Measurements from ENCODE around the gene TNS3.

TNS3 gene

GRCh38 chr7:47523401-47523800 is 58.5 kb downstream of the TNS3 start:
- TF ChIP-seq CTCF (IDR thresholded peaks at IDR 0.05; ENCODE audit: low read depth, low read length, missing control alignments) = no peak
- no peak for DNase-seq (ENCODE audit: extremely low read depth, low read depth)
- no peak overlapping the region for H3K4me3 ChIP-seq (replicated peaks; ENCODE audit: low read depth, low read length)

- DNase-seq (ENCODE audit: extremely low read depth, low read depth) = no peak
- no peak overlapping the region for H3K4me3 ChIP-seq (replicated peaks; ENCODE audit: low read depth, low read length)
- no peak for TF ChIP-seq CTCF (IDR thresholded peaks at IDR 0.05; ENCODE audit: low read depth, low read length, missing control alignments)
Measured at GRCh38 chr7:47521816-47522561, 59.9 kb downstream of the TNS3 start.

- TF ChIP-seq CTCF (IDR thresholded peaks at IDR 0.05; ENCODE audit: low read depth, low read length, missing control alignments) = no peak
- H3K4me3 ChIP-seq (replicated peaks; ENCODE audit: low read depth, low read length) = no peak overlapping the region
- no peak for DNase-seq (ENCODE audit: extremely low read depth, low read depth)
Measured at GRCh38 chr7:47521011-47521795, 60.7 kb downstream of the TNS3 start.

GRCh38 chr7:47520406-47520805 is 61.5 kb downstream of the TNS3 start:
- no peak for DNase-seq (ENCODE audit: extremely low read depth, low read depth)
- no peak overlapping the region for H3K4me3 ChIP-seq (replicated peaks; ENCODE audit: low read depth, low read length)
- no peak for TF ChIP-seq CTCF (IDR thresholded peaks at IDR 0.05; ENCODE audit: low read depth, low read length, missing control alignments)

- TF ChIP-seq CTCF (IDR thresholded peaks at IDR 0.05; ENCODE audit: low read depth, low read length, missing control alignments) = no peak
- no peak for DNase-seq (ENCODE audit: extremely low read depth, low read depth)
- no peak overlapping the region for H3K4me3 ChIP-seq (replicated peaks; ENCODE audit: low read depth, low read length)
Measured at GRCh38 chr7:47518827-47519226, 63.1 kb downstream of the TNS3 start.

GRCh38 chr7:47517821-47518480 is 64.0 kb downstream of the TNS3 start:
- no peak overlapping the region for H3K4me3 ChIP-seq (replicated peaks; ENCODE audit: low read depth, low read length)
- no peak for DNase-seq (ENCODE audit: extremely low read depth, low read depth)
- no peak for TF ChIP-seq CTCF (IDR thresholded peaks at IDR 0.05; ENCODE audit: low read depth, low read length, missing control alignments)

Measured in HFF-Myc (cell line).